GM12878 (cell line): ENCODE results near the gene JADE1. TPM values are rescaled to one million over a fixed set of nuclear protein-coding genes. Genes with fewer than 3 reads are reported as not detected.

Experiments
- BHLHE40 ChIP-seq, 2 experiments: fragments of 450-650 bp in 1 of 2; IDR thresholded peaks; 2 replicates each; pipeline ENCODE4 v1.6.1; 2011 to 2017; ENCODE audit warnings: low read depth in 2 of 2, borderline replicate concordance in 1 of 2, improper control_type of control experiment in 1 of 2, low read length in 1 of 2, mild to moderate bottlenecking in 1 of 2
- CHD2 ChIP-seq: IDR thresholded peaks from 2 replicates; pipeline ENCODE4 v1.6.1; 2011; ENCODE audit warnings: low read depth, low read length, improper control_type of control experiment, borderline replicate concordance
- CHD4 ChIP-seq: fragments of 200-600 bp; sonication (generic); IDR thresholded peaks from 2 replicates; pipeline ENCODE4 v1.6.1; 2016; ENCODE audit warnings: mild to moderate bottlenecking
- IRF4 ChIP-seq: IDR thresholded peaks from 2 replicates; pipeline ENCODE4 v1.6.1; 2011; ENCODE audit warnings: low read depth, low read length
- KLF5 ChIP-seq: fragments of 450-650 bp; IDR thresholded peaks from 2 replicates; pipeline ENCODE4 v1.6.1; 2014; ENCODE audit warnings: mild to moderate bottlenecking; ENCODE audit not compliant: partially characterized antibody
- MTA3 ChIP-seq: IDR thresholded peaks from 2 replicates; pipeline ENCODE4 v1.6.1; 2012; ENCODE audit warnings: low read length, inconsistent platforms, borderline replicate concordance
- NFIC ChIP-seq: IDR thresholded peaks from 2 replicates; pipeline ENCODE4 v1.6.1; 2012; ENCODE audit warnings: low read depth, mild to moderate bottlenecking, inconsistent platforms, low read length, moderate library complexity
- POLR2A ChIP-seq: IDR thresholded peaks from 2 replicates; pipeline ENCODE4 v1.6.1; 2011; ENCODE audit warnings: low read depth, mild to moderate bottlenecking, low read length
- POLR2AphosphoS5 ChIP-seq: IDR thresholded peaks from 2 replicates; pipeline ENCODE4 v1.6.1; 2011; ENCODE audit warnings: mild to moderate bottlenecking, low read length, inconsistent platforms
- RBBP5 ChIP-seq: fragments of 200-600 bp; sonication (generic); conservative IDR thresholded peaks from 2 replicates; pipeline ENCODE4 v1.6.1; 2016
- SIX5 ChIP-seq: IDR thresholded peaks from 2 replicates; pipeline ENCODE4 v1.6.1; 2011; ENCODE audit warnings: mild to moderate bottlenecking, low read depth, low read length, moderate library complexity; ENCODE audit not compliant: severe bottlenecking
- SMARCA5 ChIP-seq: fragments of 450-650 bp; IDR thresholded peaks from 2 replicates; pipeline ENCODE4 v1.6.1; 2017; ENCODE audit warnings: mild to moderate bottlenecking
- TBL1XR1 ChIP-seq: IDR thresholded peaks from 2 replicates; pipeline ENCODE4 v1.6.1; 2012; ENCODE audit warnings: low read depth, low read length, improper control_type of control experiment
- WRNIP1 ChIP-seq: IDR thresholded peaks from 2 replicates; pipeline ENCODE4 v1.6.1; 2011; ENCODE audit warnings: low read depth, low read length, improper control_type of control experiment, borderline replicate concordance
- ZBED1 ChIP-seq: IDR thresholded peaks from 2 replicates; pipeline ENCODE4 v1.6.1; 2016; ENCODE audit warnings: borderline replicate concordance
- ZNF217 ChIP-seq: fragments of 450-650 bp; IDR thresholded peaks from 2 replicates; pipeline ENCODE4 v1.6.1; 2017; ENCODE audit warnings: antibody characterized with exemption, mild to moderate bottlenecking
- polyA plus RNA-seq, 11 experiments: library from polyadenylated mRNA; depleted of rRNA in 4 of 11; unstranded in 6 of 11; stranded (reverse) in 5 of 11; fragments of >200 nt; fragmentation: Nextera tagmentation in 4 of 11; fragmentation: Illumina TruSeq in 1 of 11; extraction: Ambion mirVana in 4 of 11; extraction: Trizol in 1 of 11; gene quantifications; 1 replicate in 1 of 11; 2 replicates in 10 of 11; pipeline versions ENCODE4 v1.2.1 to v1.2.3, GENCODE V29; 2011 to 2016; ENCODE audit warnings: inconsistent platforms in 2 of 11, missing spikeins in 2 of 11, low read depth in 1 of 11
- total RNA-seq, 4 experiments: library from RNA; depleted of rRNA in 3 of 4; stranded (reverse); fragments of >200 nt in 3 of 4; fragmentation: Illumina TruSeq in 1 of 4; extraction: Trizol in 1 of 4; gene quantifications; 2 replicates each; pipeline versions ENCODE4 v1.2.1 to v1.2.3, GENCODE V29; 2013 to 2021
- TF ChIP-seq, protein P1 (sequence below): fragments of 450-650 bp; IDR thresholded peaks from 2 replicates; pipeline ENCODE4 v1.6.1; 2017; ENCODE audit warnings: mild to moderate bottlenecking, low read depth, inconsistent platforms; ENCODE audit not compliant: poor library complexity, severe bottlenecking
- TF ChIP-seq, protein P2 (sequence below): fragments of 450-650 bp; IDR thresholded peaks from 2 replicates; pipeline ENCODE4 v1.6.1; 2018; ENCODE audit warnings: borderline replicate concordance, mild to moderate bottlenecking; ENCODE audit not compliant: partially characterized antibody
- TF ChIP-seq, protein P3 (sequence below): fragments of 450-650 bp; IDR thresholded peaks from 2 replicates; pipeline ENCODE4 v1.6.1; 2017; ENCODE audit warnings: mild to moderate bottlenecking
- TF ChIP-seq, protein P4 (sequence below): fragments of 450-650 bp; IDR thresholded peaks from 2 replicates; pipeline ENCODE4 v1.6.1; 2014; ENCODE audit warnings: mild to moderate bottlenecking
- TF ChIP-seq, protein P5 (sequence below): IDR thresholded peaks from 2 replicates; pipeline ENCODE4 v1.6.1; 2011; ENCODE audit warnings: low read depth, low read length, improper control_type of control experiment, borderline replicate concordance

Gene JADE1
- total and polyA plus RNA-seq, 10 of the 15 experiments (the other 5 are each of a cell fraction or from before 2014, with no cell fraction given): 5.9 to 27.2 (median 15.8) TPM

DNA sequence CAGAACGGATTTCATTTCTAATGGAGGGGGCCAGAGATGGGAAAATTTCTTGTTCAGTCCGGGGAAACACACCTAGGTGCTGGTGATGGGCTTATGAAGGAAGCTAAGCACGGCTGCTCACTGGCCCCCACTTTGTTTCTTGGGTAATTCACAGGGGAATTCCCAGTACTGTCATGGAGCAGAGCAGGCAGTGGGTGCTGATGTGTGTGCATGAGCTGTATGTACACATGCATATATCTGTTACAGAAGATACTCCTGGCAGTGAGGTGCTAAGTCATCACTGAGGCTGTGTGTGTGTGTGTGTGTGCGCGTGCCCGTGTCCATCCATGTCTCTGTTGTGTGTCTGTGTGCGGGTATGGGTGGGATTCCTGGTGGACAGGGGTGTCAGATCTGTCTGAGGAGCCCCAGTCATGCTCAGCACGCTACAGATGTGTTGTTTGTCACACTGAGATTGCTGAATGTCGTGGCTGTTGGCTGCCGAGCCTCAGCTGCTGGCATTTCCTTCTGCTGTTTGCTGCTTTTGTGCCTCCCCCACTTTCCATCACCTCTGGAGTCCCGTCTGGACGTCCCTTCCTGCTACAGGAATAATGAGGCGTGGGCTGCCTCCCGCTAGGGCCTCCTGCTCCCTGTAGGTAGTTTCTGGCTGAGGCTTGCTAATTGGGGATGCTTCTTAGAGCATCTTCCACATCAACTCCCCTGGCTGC lies 53.3 kb downstream of the JADE1 start (continued):
- TF ChIP-seq POLR2AphosphoS5 (peak; percentile 51), POLR2A (peak; percentile 63; the same call in 1 of the 2 replicates), ZNF217 (no peak), CHD4 (no peak), BHLHE40 (IDR thresholded peaks at IDR 0.05; ENCODE audit: borderline replicate concordance in 1 of 2, low read depth in 2 of 2, low read length in 1 of 2) (no peak), RBBP5 (no peak), SIX5 (no peak), CHD2 (no peak), TBL1XR1 (no peak), NFIC (no peak; the same call in none of the 2 replicates), WRNIP1 (no peak), SMARCA5 (no peak), ZBED1 (no peak), MTA3 (no peak), IRF4 (no peak), KLF5 (no peak)
- TF ChIP-seq, protein P1, sequence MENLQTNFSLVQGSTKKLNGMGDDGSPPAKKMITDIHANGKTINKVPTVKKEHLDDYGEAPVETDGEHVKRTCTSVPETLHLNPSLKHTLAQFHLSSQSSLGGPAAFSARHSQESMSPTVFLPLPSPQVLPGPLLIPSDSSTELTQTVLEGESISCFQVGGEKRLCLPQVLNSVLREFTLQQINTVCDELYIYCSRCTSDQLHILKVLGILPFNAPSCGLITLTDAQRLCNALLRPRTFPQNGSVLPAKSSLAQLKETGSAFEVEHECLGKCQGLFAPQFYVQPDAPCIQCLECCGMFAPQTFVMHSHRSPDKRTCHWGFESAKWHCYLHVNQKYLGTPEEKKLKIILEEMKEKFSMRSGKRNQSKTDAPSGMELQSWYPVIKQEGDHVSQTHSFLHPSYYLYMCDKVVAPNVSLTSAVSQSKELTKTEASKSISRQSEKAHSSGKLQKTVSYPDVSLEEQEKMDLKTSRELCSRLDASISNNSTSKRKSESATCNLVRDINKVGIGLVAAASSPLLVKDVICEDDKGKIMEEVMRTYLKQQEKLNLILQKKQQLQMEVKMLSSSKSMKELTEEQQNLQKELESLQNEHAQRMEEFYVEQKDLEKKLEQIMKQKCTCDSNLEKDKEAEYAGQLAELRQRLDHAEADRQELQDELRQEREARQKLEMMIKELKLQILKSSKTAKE: no peak
- TF ChIP-seq, protein P2, sequence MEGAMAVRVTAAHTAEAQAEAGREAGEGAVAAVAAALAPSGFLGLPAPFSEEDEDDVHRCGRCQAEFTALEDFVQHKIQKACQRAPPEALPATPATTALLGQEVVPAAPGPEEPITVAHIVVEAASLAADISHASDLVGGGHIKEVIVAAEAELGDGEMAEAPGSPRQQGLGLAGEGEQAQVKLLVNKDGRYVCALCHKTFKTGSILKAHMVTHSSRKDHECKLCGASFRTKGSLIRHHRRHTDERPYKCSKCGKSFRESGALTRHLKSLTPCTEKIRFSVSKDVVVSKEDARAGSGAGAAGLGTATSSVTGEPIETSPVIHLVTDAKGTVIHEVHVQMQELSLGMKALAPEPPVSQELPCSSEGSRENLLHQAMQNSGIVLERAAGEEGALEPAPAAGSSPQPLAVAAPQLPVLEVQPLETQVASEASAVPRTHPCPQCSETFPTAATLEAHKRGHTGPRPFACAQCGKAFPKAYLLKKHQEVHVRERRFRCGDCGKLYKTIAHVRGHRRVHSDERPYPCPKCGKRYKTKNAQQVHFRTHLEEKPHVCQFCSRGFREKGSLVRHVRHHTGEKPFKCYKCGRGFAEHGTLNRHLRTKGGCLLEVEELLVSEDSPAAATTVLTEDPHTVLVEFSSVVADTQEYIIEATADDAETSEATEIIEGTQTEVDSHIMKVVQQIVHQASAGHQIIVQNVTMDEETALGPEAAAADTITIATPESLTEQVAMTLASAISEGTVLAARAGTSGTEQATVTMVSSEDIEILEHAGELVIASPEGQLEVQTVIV: no peak
- TF ChIP-seq, protein P3, sequence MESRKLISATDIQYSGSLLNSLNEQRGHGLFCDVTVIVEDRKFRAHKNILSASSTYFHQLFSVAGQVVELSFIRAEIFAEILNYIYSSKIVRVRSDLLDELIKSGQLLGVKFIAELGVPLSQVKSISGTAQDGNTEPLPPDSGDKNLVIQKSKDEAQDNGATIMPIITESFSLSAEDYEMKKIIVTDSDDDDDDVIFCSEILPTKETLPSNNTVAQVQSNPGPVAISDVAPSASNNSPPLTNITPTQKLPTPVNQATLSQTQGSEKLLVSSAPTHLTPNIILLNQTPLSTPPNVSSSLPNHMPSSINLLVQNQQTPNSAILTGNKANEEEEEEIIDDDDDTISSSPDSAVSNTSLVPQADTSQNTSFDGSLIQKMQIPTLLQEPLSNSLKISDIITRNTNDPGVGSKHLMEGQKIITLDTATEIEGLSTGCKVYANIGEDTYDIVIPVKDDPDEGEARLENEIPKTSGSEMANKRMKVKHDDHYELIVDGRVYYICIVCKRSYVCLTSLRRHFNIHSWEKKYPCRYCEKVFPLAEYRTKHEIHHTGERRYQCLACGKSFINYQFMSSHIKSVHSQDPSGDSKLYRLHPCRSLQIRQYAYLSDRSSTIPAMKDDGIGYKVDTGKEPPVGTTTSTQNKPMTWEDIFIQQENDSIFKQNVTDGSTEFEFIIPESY: no peak
- TF ChIP-seq, protein P4, sequence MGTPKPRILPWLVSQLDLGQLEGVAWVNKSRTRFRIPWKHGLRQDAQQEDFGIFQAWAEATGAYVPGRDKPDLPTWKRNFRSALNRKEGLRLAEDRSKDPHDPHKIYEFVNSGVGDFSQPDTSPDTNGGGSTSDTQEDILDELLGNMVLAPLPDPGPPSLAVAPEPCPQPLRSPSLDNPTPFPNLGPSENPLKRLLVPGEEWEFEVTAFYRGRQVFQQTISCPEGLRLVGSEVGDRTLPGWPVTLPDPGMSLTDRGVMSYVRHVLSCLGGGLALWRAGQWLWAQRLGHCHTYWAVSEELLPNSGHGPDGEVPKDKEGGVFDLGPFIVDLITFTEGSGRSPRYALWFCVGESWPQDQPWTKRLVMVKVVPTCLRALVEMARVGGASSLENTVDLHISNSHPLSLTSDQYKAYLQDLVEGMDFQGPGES: no peak
- TF ChIP-seq, protein P5, sequence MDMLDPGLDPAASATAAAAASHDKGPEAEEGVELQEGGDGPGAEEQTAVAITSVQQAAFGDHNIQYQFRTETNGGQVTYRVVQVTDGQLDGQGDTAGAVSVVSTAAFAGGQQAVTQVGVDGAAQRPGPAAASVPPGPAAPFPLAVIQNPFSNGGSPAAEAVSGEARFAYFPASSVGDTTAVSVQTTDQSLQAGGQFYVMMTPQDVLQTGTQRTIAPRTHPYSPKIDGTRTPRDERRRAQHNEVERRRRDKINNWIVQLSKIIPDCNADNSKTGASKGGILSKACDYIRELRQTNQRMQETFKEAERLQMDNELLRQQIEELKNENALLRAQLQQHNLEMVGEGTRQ: no peak
